HG02610 (cell line): ENCODE results near the gene CUX1.

Experiments used
- ATAC-seq: cut with Tn5 transposase; IDR thresholded peaks from one replicate; pipeline ENCODE4 v1.9.1; 2021; ENCODE audit warnings: mild to moderate bottlenecking, moderate library complexity; ENCODE audit not compliant: unreplicated experiment

CUX1 gene

DNA sequence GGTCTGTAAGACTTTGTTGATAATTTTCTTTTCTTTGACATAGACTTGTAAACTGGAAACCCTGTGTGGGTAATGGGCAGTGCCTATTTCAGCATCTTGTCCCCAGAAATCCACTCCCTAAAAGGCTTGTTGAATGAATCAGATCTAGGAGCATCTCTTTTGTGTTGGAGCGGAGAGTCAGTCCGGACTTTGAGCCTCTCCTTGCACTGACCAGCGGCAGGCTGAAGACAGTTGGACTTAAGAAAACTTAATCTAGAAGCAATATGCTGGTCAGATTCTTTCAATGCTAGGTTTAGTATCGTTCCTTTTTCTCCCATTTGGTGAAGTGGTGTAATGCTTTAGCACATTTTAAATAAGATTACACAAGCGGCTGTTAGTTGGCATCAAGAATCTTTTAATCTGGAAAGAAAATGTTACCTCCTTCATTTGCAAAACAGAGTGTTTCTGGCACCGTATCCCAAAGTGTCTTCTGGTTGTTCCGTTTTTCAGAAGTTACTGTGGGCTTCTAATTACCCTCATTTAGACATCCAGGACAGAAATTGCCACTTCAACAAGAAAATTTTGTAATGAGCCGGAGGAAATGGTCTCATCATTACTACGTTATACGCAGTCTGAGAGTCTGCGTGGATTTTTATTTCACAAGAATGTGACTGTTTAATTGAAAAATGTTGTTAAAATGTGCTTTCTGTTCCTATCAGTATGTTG lies 74.7 kb downstream of the CUX1 start:
- no peak for ATAC-seq

DNA sequence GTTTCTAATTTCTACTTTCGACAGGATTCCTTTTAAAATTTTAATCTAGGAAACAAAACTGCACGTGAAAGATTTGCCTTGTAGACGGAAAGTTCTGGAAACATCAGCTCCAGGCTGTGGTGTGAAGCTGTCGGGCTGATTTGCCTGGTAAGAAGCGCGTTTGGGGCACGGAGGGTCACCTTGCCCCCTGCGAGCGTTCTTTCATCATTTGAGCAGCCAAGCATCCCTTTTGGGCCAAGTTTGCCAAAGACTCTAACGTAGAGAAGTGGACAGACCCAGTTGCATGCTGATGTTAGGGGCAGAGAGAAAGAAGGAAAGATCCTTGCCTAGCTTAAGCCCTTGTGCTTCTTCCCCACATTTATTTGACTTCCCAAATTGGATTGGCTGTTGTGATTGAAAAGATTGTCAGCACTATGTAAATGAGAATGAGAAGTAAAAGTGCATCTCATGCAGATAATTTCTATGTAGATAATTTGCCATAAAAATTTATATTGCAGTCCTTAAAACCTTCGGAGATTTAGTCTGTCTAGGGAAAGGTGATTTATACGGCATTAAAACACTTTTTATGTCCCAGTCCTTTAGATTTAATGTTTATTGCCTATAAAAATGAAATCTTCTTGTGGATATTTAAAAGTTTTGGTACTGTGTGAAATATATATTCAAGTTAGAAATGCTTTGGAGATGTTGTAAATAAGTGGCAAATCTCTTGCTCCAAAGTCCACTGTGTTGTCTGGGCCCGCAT lies 76.1 kb downstream of the CUX1 start:
- no peak for ATAC-seq

DNA sequence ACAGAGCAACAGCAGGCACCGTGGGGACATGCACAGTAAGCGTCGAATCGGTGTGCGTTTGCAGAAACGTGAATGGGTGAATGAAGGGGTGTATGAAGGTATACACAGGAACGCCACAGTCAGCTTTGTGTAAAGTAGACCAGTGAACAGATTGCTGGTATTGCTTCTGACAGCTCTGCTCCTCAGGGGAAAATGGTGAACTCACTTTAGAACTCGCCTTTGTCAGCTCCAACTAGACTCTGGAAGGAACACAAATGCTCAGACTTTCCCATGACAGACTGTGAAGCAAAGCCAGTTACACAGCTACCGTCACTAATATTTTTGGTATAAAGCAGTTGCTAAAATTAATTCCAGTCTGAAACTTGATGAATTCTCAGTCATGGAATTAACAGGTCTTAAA lies 78.9 kb downstream of the CUX1 start:
- no peak for ATAC-seq

DNA sequence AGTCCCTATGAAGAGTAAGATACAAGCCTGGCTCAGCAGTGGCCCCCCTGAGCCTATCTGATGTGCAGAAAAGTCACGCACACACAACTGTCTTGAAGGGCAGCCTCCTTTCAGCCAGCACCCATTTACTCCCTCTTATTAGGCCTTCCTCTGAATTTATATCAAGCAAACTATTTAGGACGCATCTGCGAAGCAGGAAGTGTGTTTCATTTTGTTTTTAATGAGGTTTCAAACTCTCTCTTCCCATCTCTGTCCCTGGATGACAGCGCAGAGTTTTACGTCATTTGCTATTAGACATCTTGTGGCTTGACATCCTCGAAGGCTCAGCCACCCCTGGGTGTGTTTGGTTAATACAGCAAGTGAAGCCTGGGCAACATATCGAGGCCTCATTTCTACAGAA lies 79.5 kb downstream of the CUX1 start:
- no peak for ATAC-seq

DNA sequence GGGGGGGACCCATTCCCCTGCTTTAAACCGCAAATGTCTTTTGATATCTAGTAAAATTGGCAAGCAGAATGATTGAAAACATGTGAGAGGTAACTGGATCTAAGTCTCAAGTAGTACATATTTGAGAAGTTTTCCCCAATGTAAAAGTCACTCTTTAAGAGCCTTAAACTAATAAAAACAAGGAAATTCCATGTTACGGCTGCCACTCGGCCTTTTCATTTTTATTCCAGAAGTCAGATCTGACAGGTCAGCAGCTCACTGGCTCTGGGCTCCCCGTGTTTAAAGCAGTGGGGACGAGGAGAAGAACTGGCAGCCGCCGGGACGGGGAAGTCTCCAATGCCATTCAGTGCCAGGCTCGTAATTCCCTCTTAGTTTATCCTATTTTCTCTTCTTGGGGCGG lies 80.7 kb downstream of the CUX1 start:
- no peak for ATAC-seq

DNA sequence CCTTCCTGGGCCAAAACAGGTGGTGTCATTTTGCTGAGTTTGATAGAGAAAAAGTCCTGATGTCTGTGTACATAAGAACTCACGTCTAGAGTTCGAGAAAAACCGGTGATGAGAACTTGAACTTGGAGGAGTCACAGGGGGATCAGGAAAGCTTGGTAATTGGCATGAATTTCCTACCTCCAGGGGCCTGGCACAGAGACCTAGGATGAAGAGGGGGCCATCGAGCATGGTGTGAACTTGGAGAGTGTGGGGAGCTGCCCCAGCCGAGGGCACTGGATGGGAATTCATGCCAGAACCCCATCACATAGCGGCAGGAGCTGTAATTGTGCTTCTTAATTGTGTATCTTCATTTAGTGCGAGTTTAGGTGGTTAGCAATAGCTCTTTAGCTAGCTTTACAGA lies 82.2 kb downstream of the CUX1 start:
- no peak for ATAC-seq

DNA sequence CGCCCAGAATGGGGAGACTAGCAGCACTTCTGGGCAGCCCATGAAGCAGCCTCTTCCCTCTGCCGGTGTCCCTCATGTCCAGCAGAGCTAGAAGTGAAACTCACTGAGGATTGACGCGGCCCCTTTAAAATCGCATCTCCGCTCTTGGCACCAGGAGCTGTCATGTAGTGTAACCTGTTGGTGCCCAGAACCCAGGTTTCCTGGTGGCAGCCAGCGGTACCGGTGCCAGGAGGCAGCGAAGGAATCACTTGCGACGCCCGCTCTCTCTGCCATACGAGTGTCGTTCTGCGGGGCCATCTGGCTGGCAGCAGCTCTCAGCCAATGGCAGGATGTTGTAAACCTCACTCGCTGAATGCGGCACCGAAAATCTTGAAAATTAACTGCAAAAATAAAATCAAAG lies 82.7 kb downstream of the CUX1 start:
- no peak for ATAC-seq

DNA sequence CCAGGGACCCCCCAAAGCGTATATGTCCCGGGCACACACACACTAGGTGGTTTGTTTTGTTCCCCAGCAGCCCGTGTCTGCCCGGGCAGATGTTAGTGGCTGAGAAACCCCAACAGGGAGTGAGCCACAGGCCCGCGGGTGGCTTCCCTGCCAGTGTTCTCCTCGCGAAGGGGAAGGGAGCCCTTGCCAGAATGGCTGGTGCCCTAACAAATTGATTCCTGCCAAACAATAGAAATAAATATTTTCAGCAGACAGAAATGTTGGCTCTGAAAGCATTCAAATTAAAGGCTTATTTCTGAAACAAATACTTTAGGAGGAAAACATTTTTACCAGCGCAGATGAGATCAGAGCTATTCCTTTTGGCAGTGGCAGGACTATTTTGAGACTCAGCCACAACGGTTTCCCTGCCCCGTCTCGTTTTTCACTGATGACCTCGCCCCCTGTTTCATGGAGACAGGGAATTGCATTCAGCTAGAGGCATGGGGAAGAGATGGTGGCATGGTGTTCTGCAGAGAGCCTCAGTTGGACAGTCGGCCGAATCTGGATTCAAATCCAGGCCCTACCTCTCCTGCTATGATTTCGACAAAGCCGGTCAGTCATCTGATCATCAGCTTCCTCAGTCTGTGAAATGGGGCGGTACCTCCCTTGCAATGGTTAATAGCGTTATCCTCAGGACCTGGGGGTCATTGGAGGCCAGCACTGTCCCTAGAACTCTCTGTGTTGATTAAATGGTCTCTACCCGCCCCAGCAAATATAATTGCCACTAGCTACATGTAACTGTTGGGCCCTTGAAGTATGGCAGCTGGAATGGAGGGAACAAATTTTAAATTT lies 84.5 kb downstream of the CUX1 start:
- no peak for ATAC-seq

DNA sequence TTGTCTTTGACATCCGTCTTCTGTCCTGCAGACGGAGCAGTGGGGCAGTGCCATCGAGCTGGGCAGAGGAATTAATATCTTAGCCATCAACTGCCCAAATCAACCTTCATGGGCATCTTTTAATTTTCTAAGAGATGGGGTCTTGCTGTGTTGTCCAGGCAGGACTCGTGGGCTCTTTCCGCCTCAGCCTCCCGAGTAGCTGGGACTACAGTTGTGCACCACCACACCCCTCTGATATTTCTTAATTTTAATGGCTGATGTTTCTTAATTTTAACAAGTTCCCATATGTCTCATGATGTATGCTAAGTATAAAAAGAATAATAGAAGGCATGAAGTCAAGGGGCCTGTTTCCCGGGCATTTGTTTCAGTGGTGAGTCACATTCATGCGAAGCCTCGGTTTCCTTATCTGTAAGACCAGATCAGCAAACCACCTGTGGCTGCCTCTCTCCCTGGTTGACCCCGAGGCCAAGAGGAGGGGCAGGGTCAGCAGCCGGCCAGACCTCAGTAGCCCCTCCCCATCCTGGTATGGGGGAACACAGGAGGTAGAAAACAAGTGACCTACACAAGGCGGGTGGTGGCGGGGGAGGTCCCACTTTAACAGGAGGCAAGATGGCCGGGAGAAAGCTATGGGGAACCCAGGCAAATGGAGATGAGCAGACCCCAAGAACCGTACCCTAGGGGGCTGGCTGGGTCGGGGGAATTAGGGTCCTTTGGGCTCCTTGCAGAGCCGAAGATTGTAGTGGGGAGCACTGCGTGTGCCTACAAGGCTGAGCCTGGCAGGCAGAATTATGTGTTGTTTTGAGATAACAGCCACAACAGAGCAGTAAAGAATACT lies 85.5 kb downstream of the CUX1 start:
- ATAC-seq: no peak

DNA sequence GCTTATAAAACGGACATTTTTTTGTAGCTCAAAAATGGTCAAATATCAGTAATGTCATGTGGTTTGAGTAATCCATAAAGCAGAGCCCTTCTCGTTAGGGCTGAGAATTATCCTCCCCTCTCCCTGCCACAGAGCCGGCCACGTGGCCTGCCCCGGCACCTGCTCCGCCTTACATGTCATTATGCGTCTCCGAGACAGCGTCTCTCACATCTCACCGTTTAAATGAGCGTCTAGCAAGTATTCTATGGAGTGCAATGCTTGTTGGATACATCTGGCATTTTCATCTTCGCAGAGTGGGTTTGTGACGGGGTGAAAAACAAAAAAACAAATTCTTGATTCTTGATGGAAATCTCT lies 86.1 kb downstream of the CUX1 start:
- no peak for ATAC-seq

DNA sequence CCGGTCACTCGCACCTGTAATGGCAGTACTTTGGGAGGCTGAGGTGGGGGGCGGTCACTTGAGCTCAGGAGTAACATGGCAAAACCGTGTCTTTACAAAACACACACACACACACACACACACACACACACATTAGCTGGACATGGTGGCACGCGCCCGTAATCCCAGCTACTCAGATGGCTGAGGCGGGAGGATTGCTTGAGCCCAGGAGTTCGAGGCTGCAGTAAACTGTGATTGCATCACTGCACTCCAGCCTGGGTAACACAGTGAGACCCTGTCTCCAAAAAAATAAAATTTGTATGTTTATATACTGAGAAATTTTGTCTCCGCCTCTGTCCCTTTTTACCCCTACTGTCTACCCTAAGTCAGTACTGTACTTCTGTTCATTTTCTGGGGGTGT lies 86.6 kb downstream of the CUX1 start:
- ATAC-seq: no peak

DNA sequence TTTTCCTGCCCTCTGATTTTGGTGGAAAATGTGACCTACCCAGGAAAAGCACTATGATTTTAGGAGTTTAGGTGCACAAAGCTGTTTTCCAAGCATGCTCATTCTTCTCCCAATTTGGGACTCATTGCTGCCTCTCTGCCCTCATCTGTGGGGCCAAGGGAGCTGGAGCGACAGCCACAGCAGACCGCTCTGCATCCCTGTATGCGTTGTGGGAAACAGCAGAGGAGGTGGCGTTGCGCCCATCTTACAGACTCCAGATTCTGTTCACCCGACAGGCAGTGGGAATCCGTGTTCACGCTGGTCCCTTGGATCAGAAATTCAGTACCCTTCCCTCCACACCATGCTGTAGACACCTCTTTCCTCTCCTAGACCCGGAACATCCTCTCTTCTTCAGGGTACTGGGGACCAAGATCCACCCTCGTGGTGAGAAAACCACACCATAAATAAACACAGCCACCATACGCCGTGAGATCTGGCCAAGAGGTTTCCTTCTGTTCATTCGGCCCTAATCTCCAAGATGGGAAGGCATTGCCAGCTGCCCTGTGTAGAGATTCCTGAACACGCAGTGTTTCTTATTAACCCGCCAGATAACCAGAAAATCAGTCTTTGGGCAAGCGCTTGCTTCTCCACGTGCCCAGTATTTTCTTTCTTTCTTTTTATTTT lies 87.9 kb downstream of the CUX1 start:
- no peak for ATAC-seq

DNA sequence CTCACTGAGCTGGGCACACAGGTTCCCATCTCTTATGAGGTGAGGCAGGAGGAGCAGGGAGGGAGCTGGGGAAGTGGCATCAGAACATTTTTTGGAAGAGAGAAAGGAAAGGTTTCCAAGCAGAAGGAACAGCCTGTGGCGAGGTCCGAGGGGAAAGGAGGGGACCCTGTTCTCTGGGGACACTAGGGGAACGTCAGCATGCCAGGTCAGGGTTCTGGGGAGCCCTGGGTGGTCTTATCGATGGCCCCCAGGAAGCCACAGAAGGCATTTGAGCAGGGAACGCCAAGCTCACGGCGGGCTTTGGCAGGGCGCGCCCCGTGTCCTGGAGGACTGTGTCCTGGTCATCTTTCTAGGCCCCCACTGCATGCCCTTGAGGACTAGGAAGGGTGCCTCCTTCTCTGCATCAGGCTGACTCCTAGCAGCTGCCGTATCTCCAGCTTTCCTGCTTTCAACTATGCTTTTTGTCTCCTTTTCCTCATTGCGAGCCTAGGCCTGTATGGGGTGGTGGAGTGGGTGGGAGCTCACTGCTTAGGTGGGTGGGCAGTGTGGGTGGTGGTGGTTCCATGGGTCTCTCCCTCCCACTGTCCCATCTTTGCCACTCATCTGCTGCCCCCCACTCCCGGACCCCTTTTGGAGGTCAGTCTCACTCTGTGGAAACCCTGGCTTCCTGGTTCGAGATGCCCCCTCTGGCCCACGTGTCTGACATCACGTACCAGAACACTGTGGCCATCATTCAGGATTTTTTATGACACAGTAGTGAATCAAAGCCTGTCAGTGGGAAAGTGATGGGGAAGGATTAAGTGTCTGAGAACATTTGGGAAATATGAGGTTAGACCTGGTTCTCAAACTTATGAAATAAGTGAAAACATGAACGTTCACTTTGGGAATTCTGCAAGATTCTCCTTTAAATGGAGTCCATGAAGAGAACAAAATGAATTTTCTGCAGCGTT lies 89.1 kb downstream of the CUX1 start:
- no peak for ATAC-seq

DNA sequence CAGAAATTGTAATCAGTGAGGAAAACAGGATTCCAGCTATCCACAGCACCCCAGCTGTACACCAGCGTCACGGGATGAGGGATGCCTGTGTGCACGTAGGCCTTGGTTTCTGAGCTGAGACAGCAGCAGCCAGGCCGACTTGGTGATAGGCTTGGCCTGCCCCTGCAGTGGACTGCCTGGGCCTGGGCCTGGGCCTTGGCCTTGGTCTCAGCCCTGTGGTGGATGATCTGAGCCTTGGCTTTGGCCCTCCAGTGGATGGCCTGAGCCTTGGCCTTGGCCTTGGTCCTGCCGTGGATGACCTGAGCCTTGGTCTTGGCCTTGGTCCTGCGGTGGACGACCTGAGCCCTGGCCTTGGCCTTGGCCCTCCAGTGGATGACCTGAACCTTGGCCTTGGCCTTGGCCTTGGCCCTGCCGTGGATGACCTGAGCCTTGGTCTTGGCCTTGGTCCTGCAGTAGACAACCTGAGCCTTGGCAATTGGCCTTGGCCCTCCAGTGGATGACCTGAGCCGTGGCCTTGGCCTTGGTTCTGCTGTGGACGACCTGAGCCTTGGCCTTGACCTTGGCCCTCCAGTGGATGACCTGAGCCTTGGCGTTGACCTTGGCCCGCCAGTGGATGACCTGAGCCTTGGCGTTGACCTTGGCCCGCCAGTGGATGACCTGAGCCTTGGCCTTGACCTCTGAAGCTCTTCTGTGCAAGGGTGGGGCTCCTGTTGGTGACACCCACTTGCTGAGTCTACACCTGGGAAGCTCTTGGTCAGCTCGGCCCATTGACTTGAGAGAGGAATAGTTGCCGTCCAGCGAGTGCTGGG lies 93.8 kb downstream of the CUX1 start:
- no peak for ATAC-seq

DNA sequence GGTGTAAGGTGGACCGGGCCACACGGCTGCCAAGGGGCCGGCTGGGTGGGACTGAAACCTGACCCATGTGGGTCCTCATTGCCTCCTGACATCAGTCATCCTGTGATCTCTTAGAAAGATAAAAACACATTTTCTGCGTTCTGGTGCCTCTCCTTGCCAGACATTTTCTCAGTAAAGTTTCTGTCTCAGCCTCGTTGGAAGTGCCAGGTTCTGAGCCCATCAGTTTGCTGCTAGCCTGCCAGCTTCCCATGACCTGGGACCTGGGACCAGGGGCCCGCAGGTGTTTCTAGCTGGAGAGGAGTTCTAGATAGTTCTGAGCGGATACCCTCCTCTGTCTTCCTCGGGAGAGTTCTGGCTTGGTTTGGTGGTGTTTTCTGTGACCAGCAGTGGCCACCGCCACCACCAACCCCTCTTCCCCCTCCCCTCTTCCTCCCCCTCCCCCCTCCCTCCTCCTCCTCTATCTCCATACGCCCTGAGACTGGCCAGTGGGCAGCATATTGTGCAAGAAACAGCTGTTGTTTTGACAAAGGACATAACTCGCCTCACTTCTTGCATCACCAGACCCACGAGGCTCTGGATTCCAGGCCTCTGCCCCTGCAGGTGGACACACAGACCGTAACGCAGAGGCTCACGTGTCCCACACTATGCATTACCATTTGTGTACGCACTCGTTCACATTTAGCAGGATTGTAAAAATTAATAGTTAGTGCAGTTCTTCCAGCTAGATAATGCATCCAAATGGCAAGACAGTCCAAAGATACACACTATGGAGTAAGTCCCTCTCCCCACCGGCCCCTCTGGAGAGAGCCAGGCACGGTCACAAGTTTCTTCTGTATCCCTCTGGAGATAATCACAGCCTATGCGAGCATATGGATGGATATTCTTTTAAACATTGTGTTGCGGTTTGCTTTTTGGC lies 94.6 kb downstream of the CUX1 start:
- no peak for ATAC-seq

DNA sequence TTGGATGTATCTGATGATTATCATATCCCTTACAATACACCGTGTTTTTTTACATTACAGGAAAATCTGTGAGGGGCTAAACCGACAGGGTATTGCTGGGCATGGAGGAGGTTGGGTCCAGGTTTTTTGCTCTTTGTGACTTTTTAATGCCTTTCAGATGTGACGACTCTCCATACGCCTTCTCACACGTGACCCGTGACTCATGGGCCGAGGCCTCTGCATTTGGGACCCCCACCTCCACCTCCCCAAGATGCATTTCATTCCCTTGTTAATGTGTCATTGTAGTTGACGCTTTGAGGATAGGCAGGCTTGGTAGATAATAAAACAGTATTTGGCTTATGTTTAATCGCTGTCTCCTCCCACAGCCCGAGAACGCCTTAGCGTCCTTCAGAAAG lies 95.3 kb downstream of the CUX1 start:
- no peak for ATAC-seq

DNA sequence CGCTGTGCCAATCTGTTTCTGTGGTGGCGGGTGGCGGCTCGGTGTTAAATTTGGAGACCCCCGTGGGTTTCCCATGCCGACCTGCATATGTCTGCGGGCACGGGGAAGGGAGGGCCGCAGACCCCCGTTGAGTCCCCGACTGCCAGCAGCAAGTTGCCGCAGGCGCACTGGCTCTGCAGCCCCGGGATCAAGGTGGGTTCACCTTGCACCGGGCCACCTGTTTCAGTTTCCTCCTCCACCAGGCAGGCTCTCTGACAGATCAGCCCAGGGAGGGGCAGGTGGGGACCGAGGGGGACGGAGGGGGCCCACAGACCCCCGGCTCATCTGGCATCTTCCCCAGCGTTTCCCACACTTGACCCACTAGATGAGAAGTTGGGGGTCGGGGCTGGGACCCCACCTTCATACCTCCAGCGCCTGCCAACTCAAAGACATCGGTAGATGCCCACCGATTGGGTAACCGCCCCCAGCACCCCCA lies 95.9 kb downstream of the CUX1 start:
- ATAC-seq: no peak
